Measurements from ENCODE around the gene LRRC61. TPM values are rescaled to one million over a fixed set of nuclear protein-coding genes. Genes with fewer than 3 reads are reported as not detected.

LRRC61 gene
- total and polyA plus RNA-seq, 3 experiments from 2014 or later = 25.8 to 32.0 (median 27.9) TPM

DNA sequence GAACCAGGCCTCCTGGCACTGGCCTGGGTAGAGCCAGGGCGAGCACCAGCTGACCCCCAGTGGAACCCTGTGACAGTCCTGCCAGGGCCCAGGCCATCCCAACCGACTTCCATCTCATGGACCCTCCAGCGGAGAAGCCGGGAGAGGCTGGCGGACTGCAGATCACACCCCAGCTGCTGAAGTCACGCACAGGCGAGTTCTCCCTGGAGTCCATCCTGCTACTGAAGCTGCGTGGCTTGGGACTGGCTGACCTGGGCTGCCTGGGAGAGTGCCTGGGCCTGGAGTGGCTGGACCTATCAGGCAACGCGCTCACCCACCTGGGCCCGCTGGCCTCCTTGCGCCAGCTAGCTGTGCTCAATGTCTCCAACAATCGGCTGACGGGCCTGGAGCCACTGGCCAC, 13.6 kb downstream of the LRRC61 start:
- Histone ChIP-seq H3K4me3 (ENCODE audit: low read length) (no peak overlapping the region), H3K36me3 (ENCODE audit: insufficient read depth, low read length) (no peaks in the 10 kb centered on the region), H3K27ac (ENCODE audit: low read depth, low read length) (no peak overlapping the region), H3K27me3 (ENCODE audit: insufficient read depth, low read length, poor library complexity, severe bottlenecking) (peaks cover 3% of the 10 kb centered on the region), H3K4me1 (ENCODE audit: insufficient read depth, low read length) (peaks cover 4% of the 10 kb centered on the region), H3K9me3 (ENCODE audit: low read length) (no peaks in the 10 kb centered on the region)
- Mint-ChIP-seq H3K27ac (no peak overlapping the region), H3K4me3 (peak overlapping the region in 1 of 7 donors; percentile 61), H3K36me3 (peaks cover 0 to 16% (median 3%) of the 10 kb centered on the region in 3 donors), H3K4me1 (peaks cover 0 to 15% (median 2%) of the 10 kb centered on the region in 3 donors), H3K27me3 (peaks cover 10 to 13% of the 10 kb centered on the region in 2 donors), H3K9me3 (no peaks in the 10 kb centered on the region)
- DNase-seq = no peak
- ChIA-PET POLR2A (no interaction called here), CTCF (interaction anchor here (1.6 kb wide), 1 partner anchor 16 kb away, joined by 4 read pairs; no protein-coding TSS in a partner anchor)

DNA sequence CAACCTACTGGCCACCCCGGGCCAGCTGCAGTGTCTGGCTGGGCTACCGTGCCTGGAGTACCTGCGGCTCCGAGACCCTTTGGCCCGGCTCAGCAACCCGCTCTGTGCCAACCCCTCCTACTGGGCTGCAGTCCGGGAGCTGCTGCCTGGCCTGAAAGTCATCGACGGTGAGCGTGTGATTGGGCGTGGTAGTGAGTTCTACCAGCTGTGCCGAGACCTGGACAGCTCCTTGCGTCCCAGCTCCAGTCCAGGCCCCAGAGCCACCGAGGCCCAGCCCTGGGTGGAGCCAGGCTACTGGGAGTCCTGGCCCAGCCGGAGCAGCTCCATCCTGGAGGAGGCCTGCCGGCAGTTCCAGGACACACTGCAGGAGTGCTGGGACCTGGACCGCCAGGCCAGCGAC, 14.0 kb downstream of the LRRC61 start:
- Histone ChIP-seq H3K27ac (ENCODE audit: low read depth, low read length) (no peak overlapping the region), H3K27me3 (ENCODE audit: insufficient read depth, low read length, poor library complexity, severe bottlenecking) (peaks cover 3% of the 10 kb centered on the region), H3K9me3 (ENCODE audit: low read length) (no peaks in the 10 kb centered on the region), H3K36me3 (ENCODE audit: insufficient read depth, low read length) (no peaks in the 10 kb centered on the region), H3K4me1 (ENCODE audit: insufficient read depth, low read length) (peaks cover 4% of the 10 kb centered on the region), H3K4me3 (ENCODE audit: low read length) (no peak overlapping the region)
- ChIA-PET CTCF (interaction anchor here (1.6 kb wide), 1 partner anchor 16 kb away, joined by 4 read pairs; no protein-coding TSS in a partner anchor), POLR2A (no interaction called here)
- H3K9me3 Mint-ChIP-seq = no peaks in the 10 kb centered on the region
- peaks cover 0 to 16% (median 3%) of the 10 kb centered on the region in 3 donors for H3K36me3 Mint-ChIP-seq
- no peak overlapping the region for H3K27ac Mint-ChIP-seq
- peaks cover 14 to 17% of the 10 kb centered on the region in 2 donors for H3K27me3 Mint-ChIP-seq
- DNase-seq = no peak
- H3K4me1 Mint-ChIP-seq = peaks cover 0 to 19% (median 5%) of the 10 kb centered on the region in 3 donors
- H3K4me3 Mint-ChIP-seq = no peak overlapping the region

DNA sequence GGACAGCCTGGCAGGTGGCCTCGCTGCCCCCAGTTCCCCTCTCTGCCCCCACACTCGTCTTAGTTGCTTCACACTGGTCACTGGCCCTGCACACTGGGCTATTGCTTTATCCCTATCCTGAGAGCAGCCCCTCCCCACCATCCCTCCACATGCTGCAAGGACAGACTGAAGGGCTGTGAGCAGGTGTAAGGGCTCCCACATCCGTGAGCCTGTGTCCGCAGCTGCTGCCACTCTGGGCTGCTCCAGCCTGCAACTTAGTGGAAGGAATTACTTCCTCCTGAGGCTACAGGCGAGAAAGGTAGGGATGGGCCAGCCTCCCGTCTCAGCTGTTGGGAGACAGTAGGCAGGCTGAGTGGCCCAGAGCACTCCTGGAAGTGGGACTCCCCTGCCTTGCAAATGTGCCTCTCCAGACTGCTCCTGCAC, 14.5 kb downstream of the LRRC61 start:
- DNase-seq = no peak
- H3K36me3 ChIP-seq (ENCODE audit: insufficient read depth, low read length) = no peaks in the 10 kb centered on the region
- peaks cover 3% of the 10 kb centered on the region for H3K27me3 ChIP-seq (ENCODE audit: insufficient read depth, low read length, poor library complexity, severe bottlenecking)
- H3K27ac ChIP-seq (ENCODE audit: low read depth, low read length) = no peak overlapping the region
- H3K4me3 Mint-ChIP-seq = no peak overlapping the region
- no peaks in the 10 kb centered on the region for H3K9me3 ChIP-seq (ENCODE audit: low read length)
- H3K27me3 Mint-ChIP-seq = peaks cover 19 to 22% of the 10 kb centered on the region in 2 donors
- peaks cover 0 to 16% (median 3%) of the 10 kb centered on the region in 3 donors for H3K36me3 Mint-ChIP-seq
- H3K27ac Mint-ChIP-seq = peak overlapping the region in 1 of 8 donors; percentile 43
- H3K4me1 ChIP-seq (ENCODE audit: insufficient read depth, low read length) = peaks cover 4% of the 10 kb centered on the region
- H3K4me3 ChIP-seq (ENCODE audit: low read length) = no peak overlapping the region
- H3K4me1 Mint-ChIP-seq = peaks cover 0 to 20% (median 5%) of the 10 kb centered on the region in 3 donors
- ChIA-PET CTCF (interaction anchor here (1.6 kb wide), 1 partner anchor 16 kb away, joined by 4 read pairs; no protein-coding TSS in a partner anchor), POLR2A (no interaction called here)
- H3K9me3 Mint-ChIP-seq = no peaks in the 10 kb centered on the region

GRCh38 chr7:150338166-150338829, 15.1 kb downstream of the LRRC61 start:
- H3K27ac Mint-ChIP-seq = peak overlapping the region in 1 of 8 donors; percentile 43
- peaks cover under 1 to 16% (median 3%) of the 10 kb centered on the region in 3 donors for H3K36me3 Mint-ChIP-seq
- peaks cover 0 to 20% (median 5%) of the 10 kb centered on the region in 3 donors for H3K4me1 Mint-ChIP-seq
- peaks cover 25% of the 10 kb centered on the region in 2 donors for H3K27me3 Mint-ChIP-seq
- POLR2A ChIA-PET = no interaction called here
- Histone ChIP-seq H3K4me1 (ENCODE audit: insufficient read depth, low read length) (peaks cover 4% of the 10 kb centered on the region), H3K27ac (ENCODE audit: low read depth, low read length) (no peak overlapping the region), H3K9me3 (ENCODE audit: low read length) (no peaks in the 10 kb centered on the region), H3K36me3 (ENCODE audit: insufficient read depth, low read length) (no peaks in the 10 kb centered on the region), H3K27me3 (ENCODE audit: insufficient read depth, low read length, poor library complexity, severe bottlenecking) (peaks cover 3% of the 10 kb centered on the region), H3K4me3 (ENCODE audit: low read length) (no peak overlapping the region)
- no peak overlapping the region for H3K4me3 Mint-ChIP-seq
- DNase-seq = no peak
- peaks cover 0 to 2% (median 0%) of the 10 kb centered on the region in 5 donors for H3K9me3 Mint-ChIP-seq
- CTCF ChIA-PET = no interaction called here

GRCh38 chr7:150339409-150339809, 16.3 kb downstream of the LRRC61 start:
- no peaks in the 10 kb centered on the region for H3K36me3 ChIP-seq (ENCODE audit: insufficient read depth, low read length)
- Mint-ChIP-seq H3K9me3 (peaks cover 0 to 9% (median 5%) of the 10 kb centered on the region in 5 donors), H3K27ac (no peak overlapping the region), H3K4me3 (no peak overlapping the region), H3K4me1 (peaks cover 0 to 20% (median 5%) of the 10 kb centered on the region in 3 donors), H3K36me3 (peaks cover 3 to 16% (median 8%) of the 10 kb centered on the region in 3 donors), H3K27me3 (peaks cover 31 to 32% of the 10 kb centered on the region in 2 donors)
- CTCF ChIA-PET = no interaction called here
- no peak for DNase-seq
- no peaks in the 10 kb centered on the region for H3K9me3 ChIP-seq (ENCODE audit: low read length)
- H3K4me3 ChIP-seq (ENCODE audit: low read length) = no peak overlapping the region
- H3K27ac ChIP-seq (ENCODE audit: low read depth, low read length) = no peak overlapping the region
- POLR2A ChIA-PET = no interaction called here
- H3K4me1 ChIP-seq (ENCODE audit: insufficient read depth, low read length) = peaks cover 4% of the 10 kb centered on the region
- peaks cover 3% of the 10 kb centered on the region for H3K27me3 ChIP-seq (ENCODE audit: insufficient read depth, low read length, poor library complexity, severe bottlenecking)

DNA sequence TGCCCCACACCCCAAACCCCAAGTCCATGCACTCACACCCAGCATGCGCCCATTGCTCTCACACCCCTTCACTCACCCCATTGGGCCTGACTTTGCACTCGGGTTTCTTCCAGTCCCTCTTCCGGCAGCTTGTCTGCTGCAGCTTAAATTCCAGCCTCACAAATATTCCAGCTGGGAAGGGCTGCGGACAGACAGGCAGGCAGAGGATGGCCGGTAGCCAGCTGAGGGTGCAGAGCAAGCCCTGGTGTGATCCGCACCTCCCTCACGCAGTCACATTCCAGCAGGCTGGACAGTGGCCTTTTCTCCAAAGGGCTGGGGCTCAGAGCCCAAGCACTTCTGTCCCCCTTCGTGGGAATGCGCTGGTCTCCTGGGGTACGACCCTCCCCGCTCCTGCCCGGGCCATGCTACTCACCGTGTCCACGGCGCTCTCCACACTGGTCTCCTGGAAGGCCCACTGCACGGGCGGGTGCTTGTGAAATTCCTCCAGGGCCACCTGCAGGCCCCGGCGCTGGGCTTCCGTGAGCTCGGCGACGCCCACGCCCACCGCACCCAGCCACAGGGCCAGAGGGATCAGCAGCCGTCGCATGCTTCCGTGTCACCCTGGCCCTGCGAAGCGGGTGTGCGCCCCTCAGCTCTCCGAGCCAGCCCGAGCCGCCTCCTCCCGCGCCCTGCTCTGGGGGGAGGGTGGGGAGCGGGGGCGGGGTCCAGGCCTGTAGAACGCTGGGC, 17.0 kb downstream of the LRRC61 start:
- Histone ChIP-seq H3K36me3 (ENCODE audit: insufficient read depth, low read length) (no peaks in the 10 kb centered on the region), H3K27ac (ENCODE audit: low read depth, low read length) (no peak overlapping the region), H3K4me1 (ENCODE audit: insufficient read depth, low read length) (peaks cover 4% of the 10 kb centered on the region), H3K9me3 (ENCODE audit: low read length) (no peaks in the 10 kb centered on the region), H3K4me3 (ENCODE audit: low read length) (no peak overlapping the region), H3K27me3 (ENCODE audit: insufficient read depth, low read length, poor library complexity, severe bottlenecking) (peaks cover 3% of the 10 kb centered on the region)
- H3K36me3 Mint-ChIP-seq = peaks cover 3 to 14% (median 8%) of the 10 kb centered on the region in 3 donors
- POLR2A ChIA-PET = no interaction called here
- peaks cover 34 to 38% of the 10 kb centered on the region in 2 donors for H3K27me3 Mint-ChIP-seq
- CTCF ChIA-PET = no interaction called here
- H3K27ac Mint-ChIP-seq = no peak overlapping the region
- H3K4me1 Mint-ChIP-seq = peaks cover 0 to 20% (median 5%) of the 10 kb centered on the region in 3 donors
- peaks cover 0 to 12% (median 8%) of the 10 kb centered on the region in 5 donors for H3K9me3 Mint-ChIP-seq
- no peak for DNase-seq
- H3K4me3 Mint-ChIP-seq = no peak overlapping the region

- Mint-ChIP-seq H3K27ac (no peak overlapping the region), H3K9me3 (peaks cover 0 to 12% (median 8%) of the 10 kb centered on the region in 5 donors), H3K4me1 (peaks cover 0 to 20% (median 5%) of the 10 kb centered on the region in 3 donors), H3K27me3 (peaks cover 34 to 40% of the 10 kb centered on the region in 2 donors), H3K4me3 (no peak overlapping the region), H3K36me3 (peaks cover 3 to 13% (median 8%) of the 10 kb centered on the region in 3 donors)
- no peak overlapping the region for H3K4me3 ChIP-seq (ENCODE audit: low read length)
- H3K4me1 ChIP-seq (ENCODE audit: insufficient read depth, low read length) = peaks cover 4% of the 10 kb centered on the region
- no peaks in the 10 kb centered on the region for H3K36me3 ChIP-seq (ENCODE audit: insufficient read depth, low read length)
- no peak overlapping the region for H3K27ac ChIP-seq (ENCODE audit: low read depth, low read length)
- DNase-seq = no peak
- peaks cover 3% of the 10 kb centered on the region for H3K27me3 ChIP-seq (ENCODE audit: insufficient read depth, low read length, poor library complexity, severe bottlenecking)
- H3K9me3 ChIP-seq (ENCODE audit: low read length) = no peaks in the 10 kb centered on the region
- CTCF ChIA-PET = no interaction called here
- POLR2A ChIA-PET = no interaction called here
Measured at GRCh38 chr7:150340875-150341262, 17.7 kb downstream of the LRRC61 start.
